Gastroesophageal sphincter (tissue), 4 donors: ENCODE measurements around the gene LARGE1. TPM values are rescaled to one million over a fixed set of nuclear protein-coding genes. Genes with fewer than 3 reads are reported as not detected.

Experiments
- ATAC-seq: fragments of 150-250 bp; one replicate; pipeline ENCODE4 v1.9.1; 2016; ENCODE audit warnings: mild to moderate bottlenecking, moderate library complexity
- H3K27ac ChIP-seq, 4 donors: fragments of 200-600 bp; sonication (generic) in 3 of 4; 1 replicate in 3 of 4; 2 replicates in 1 of 4; pipeline ENCODE4 v1.5.1; 2016 to 2019
- H3K27me3 ChIP-seq: fragments of 200-600 bp; sonication (generic); one replicate; pipeline ENCODE4 v1.5.1; 2019
- H3K36me3 ChIP-seq, 2 donors: fragments of 200-600 bp; sonication (generic); one replicate each; pipeline ENCODE4 v1.5.1; 2019; ENCODE audit warnings: control low read depth in 1 of 2
- H3K4me1 ChIP-seq, 3 donors: fragments of 200-600 bp; sonication (generic); 1 replicate in 2 of 3; 2 replicates in 1 of 3; pipeline ENCODE4 v1.5.1; 2016 to 2019; ENCODE audit warnings: control low read depth in 2 of 3
- H3K4me3 ChIP-seq, 2 donors: fragments of 200-600 bp; sonication (generic); one replicate each; pipeline ENCODE4 v1.5.1; 2019; ENCODE audit warnings: mild to moderate bottlenecking in 1 of 2, moderate library complexity in 1 of 2
- H3K9me3 ChIP-seq, 3 donors: fragments of 200-600 bp; sonication (generic); one replicate each; pipeline ENCODE4 v1.5.1; 2017 to 2019; ENCODE audit warnings: control low read depth in 2 of 3
- CTCF ChIP-seq, 4 experiments: fragments of 200-600 bp in 2 of 4; fragments of 450-650 bp in 2 of 4; sonication (generic) in 1 of 4; IDR thresholded peaks; one replicate each; pipeline ENCODE4 v1.5.1; 2017 to 2019; ENCODE audit warnings: antibody characterized with exemption in 4 of 4, mild to moderate bottlenecking in 2 of 4, moderate library complexity in 2 of 4
- EP300 ChIP-seq: sonication (generic); formaldehyde crosslinking; IDR thresholded peaks from one replicate; pipeline ENCODE4 v1.6.1; 2017; ENCODE audit warnings: antibody characterized with exemption, mild to moderate bottlenecking
- POLR2A ChIP-seq, 2 donors: fragments of 450-650 bp; IDR thresholded peaks; one replicate each; pipeline ENCODE4 v1.6.1; 2017; ENCODE audit warnings: antibody characterized with exemption in 2 of 2, mild to moderate bottlenecking in 2 of 2, moderate library complexity in 1 of 2
- POLR2AphosphoS5 ChIP-seq: sonication (generic); formaldehyde crosslinking; IDR thresholded peaks from one replicate; pipeline ENCODE4 v1.6.1; 2017; ENCODE audit warnings: antibody characterized with exemption
- whole genome bisulfite sequencing, 2 donors: methylation state at CpG; one replicate each; pipeline ENCODE4 v1.1.5; 2018; ENCODE audit warnings: low coverage in 1 of 2; 5-methylcytosine and 5-hydroxymethylcytosine counted together
- total RNA-seq, 4 donors: library from RNA; depleted of rRNA; stranded (reverse); fragments of >200 nt; gene quantifications; one replicate each; pipeline ENCODE4 v1.1.0, GENCODE V29; 2016

LARGE1 gene
- total RNA-seq, 4 donors from 2014 or later: 23.0 to 67.8 (median 48.0) TPM

- Histone ChIP-seq H3K27me3 (no peaks in the 10 kb centered on the region), H3K9me3 (no peaks in the 10 kb centered on the region), H3K4me1 (peaks cover 7 to 31% (median 15%) of the 10 kb centered on the region in 3 donors), H3K27ac (no peak overlapping the region), H3K36me3 (no peaks in the 10 kb centered on the region), H3K4me3 (no peak overlapping the region)
- WGBS, 2 donors: 69 to 88% methylated on average over 2 to 11 of the region's 11 CpGs
- TF ChIP-seq POLR2A (IDR thresholded peaks at IDR 0.05) (no peak), POLR2AphosphoS5 (no peak), CTCF (IDR thresholded peaks at IDR 0.05) (no peak), EP300 (no peak)
- no peak for ATAC-seq
Measured at GRCh38 chr22:33723915-33724314, 196.4 kb downstream of the LARGE1 start.

GRCh38 chr22:33722816-33723215 lies 197.5 kb downstream of the LARGE1 start:
- no peak for ATAC-seq
- TF ChIP-seq CTCF (IDR thresholded peaks at IDR 0.05) (no peak), POLR2AphosphoS5 (no peak), EP300 (no peak), POLR2A (IDR thresholded peaks at IDR 0.05) (no peak)
- H3K27ac ChIP-seq: no peak overlapping the region
- no peaks in the 10 kb centered on the region for H3K9me3 ChIP-seq
- peaks cover 7 to 31% (median 15%) of the 10 kb centered on the region in 3 donors for H3K4me1 ChIP-seq
- H3K4me3 ChIP-seq: no peak overlapping the region
- H3K36me3 ChIP-seq: no peaks in the 10 kb centered on the region
- H3K27me3 ChIP-seq: no peaks in the 10 kb centered on the region
- WGBS, 2 donors: 96 to 100% methylated on average over 2 to 9 of the region's 9 CpGs

- no peak for ATAC-seq
- WGBS, 2 donors: 74 to 95% methylated on average over 3 to 5 of the region's 9 CpGs
- no peak overlapping the region for H3K4me3 ChIP-seq
- no peaks in the 10 kb centered on the region for H3K27me3 ChIP-seq
- no peaks in the 10 kb centered on the region for H3K9me3 ChIP-seq
- TF ChIP-seq CTCF (IDR thresholded peaks at IDR 0.05): no peak
- no peak for TF ChIP-seq EP300
- TF ChIP-seq POLR2A (IDR thresholded peaks at IDR 0.05): no peak
- no peak for TF ChIP-seq POLR2AphosphoS5
- no peak overlapping the region for H3K27ac ChIP-seq
- H3K4me1 ChIP-seq: peaks cover 0 to 7% (median 0%) of the 10 kb centered on the region in 3 donors
- H3K36me3 ChIP-seq: no peaks in the 10 kb centered on the region
Measured at GRCh38 chr22:33720166-33720878, 200.0 kb downstream of the LARGE1 start.

- peaks cover 0 to 22% (median 0%) of the 10 kb centered on the region in 3 donors for H3K9me3 ChIP-seq
- 90 to 92% methylated on average over 2 to 4 of the region's 5 CpGs for WGBS, 2 donors
- H3K4me1 ChIP-seq: no peaks in the 10 kb centered on the region
- no peaks in the 10 kb centered on the region for H3K27me3 ChIP-seq
- no peak for ATAC-seq
- H3K4me3 ChIP-seq: no peak overlapping the region
- TF ChIP-seq EP300 (no peak), POLR2AphosphoS5 (no peak), POLR2A (IDR thresholded peaks at IDR 0.05) (no peak), CTCF (IDR thresholded peaks at IDR 0.05) (no peak)
- no peaks in the 10 kb centered on the region for H3K36me3 ChIP-seq
- H3K27ac ChIP-seq: no peak overlapping the region
Measured at GRCh38 chr22:33717694-33718396, 202.4 kb downstream of the LARGE1 start.
